IPS DF 6.9 (cell line): ENCODE measurements around the gene IFNGR2.
"Not testable (repeated sequence)": the region's sequence is repeated elsewhere in the genome, so short reads cannot be mapped to it uniquely, and the experiment has no call there.

Experiments
- DNase-seq: peaks from one replicate; pipeline ENCODE4 v3.0.0-alpha.2; 2013; ENCODE audit warnings: low read depth, low spot score
- H3K27ac ChIP-seq: one replicate; pipeline ENCODE4 v1.5.1; 2013; ENCODE audit warnings: low read length, control low read depth
- H3K27me3 ChIP-seq: 2 replicates; pipeline ENCODE4 v1.6.1; 2013; ENCODE audit warnings: mild to moderate bottlenecking, low read length; ENCODE audit not compliant: control insufficient read depth, insufficient read depth
- H3K36me3 ChIP-seq: 2 replicates; pipeline ENCODE4 v1.6.1; 2013; ENCODE audit warnings: low read length; ENCODE audit not compliant: control insufficient read depth, insufficient read depth
- H3K4me1 ChIP-seq: 2 replicates; pipeline ENCODE4 v1.6.1; 2013; ENCODE audit warnings: low read length; ENCODE audit not compliant: control insufficient read depth, insufficient read depth
- H3K4me3 ChIP-seq: 2 replicates; pipeline ENCODE4 v1.5.1; 2013; ENCODE audit warnings: mild to moderate bottlenecking, low read length
- H3K9me3 ChIP-seq: 2 replicates; pipeline ENCODE4 v1.6.1; 2013; ENCODE audit warnings: low read length, inconsistent platforms; ENCODE audit not compliant: control insufficient read depth, insufficient read depth
- WGBS: extraction: QIAGEN DNeasy Blood & Tissue Kit; methylation state at CpG from one replicate; pipeline ENCODE4 v1.1.7; 2013; ENCODE audit warnings: mixed read lengths, missing lambda C conversion rate; ENCODE audit not compliant: insufficient read length, insufficient coverage; 5-methylcytosine and 5-hydroxymethylcytosine counted together

Gene IFNGR2, protein sequence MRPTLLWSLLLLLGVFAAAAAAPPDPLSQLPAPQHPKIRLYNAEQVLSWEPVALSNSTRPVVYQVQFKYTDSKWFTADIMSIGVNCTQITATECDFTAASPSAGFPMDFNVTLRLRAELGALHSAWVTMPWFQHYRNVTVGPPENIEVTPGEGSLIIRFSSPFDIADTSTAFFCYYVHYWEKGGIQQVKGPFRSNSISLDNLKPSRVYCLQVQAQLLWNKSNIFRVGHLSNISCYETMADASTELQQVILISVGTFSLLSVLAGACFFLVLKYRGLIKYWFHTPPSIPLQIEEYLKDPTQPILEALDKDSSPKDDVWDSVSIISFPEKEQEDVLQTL

DNA sequence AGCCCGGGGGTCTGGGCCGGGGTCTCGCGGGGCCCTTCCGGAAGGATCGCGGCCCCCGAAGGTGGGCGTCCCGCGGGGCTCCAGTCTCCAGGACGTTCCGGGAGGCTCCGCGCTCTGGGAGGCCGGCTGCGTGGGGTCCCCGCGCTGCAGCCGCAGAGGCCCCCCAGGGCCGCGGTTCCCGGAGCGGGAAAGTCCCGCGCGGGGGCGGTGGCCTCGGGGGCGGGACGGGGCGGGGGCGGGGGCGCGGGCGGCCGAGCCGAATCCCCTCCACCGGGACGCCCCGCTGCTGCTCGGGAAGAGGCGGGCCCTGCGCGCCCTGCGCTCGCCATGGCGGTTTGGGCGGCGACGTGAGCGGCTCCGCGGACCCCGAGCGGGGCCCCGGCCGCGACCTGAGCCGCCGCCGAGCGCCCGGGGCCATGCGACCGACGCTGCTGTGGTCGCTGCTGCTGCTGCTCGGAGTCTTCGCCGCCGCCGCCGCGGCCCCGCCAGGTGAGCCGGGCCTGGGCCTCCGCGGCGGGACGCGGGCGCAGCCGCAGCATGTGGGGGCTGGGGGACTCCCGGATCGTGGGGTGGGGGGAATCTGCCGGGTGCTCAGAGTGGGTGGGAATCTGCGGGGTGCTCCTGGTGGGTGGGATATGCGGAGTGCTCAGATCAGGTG is at the start of gene IFNGR2:
Gene IFNGR2, plus strand, starts transcription at position 286 of the 658 bp plus-strand sequence. Its CDS starts 131 bp downstream, at position 417.
- H3K27me3 ChIP-seq = no peaks in the 10 kb centered on the region
- peak within 1 kb of the TSS; percentile 85 for H3K4me3 ChIP-seq
- H3K4me1 ChIP-seq = no peaks in the 10 kb centered on the region; the same call in none of the 2 replicates
- no peaks in the 10 kb centered on the region for H3K9me3 ChIP-seq
- no peak for DNase-seq
- no CpG with 5 or more reads among the region's 89 CpGs for WGBS
- H3K27ac ChIP-seq = no peak within 1 kb of the TSS
- no peaks in the 10 kb centered on the region for H3K36me3 ChIP-seq

DNA sequence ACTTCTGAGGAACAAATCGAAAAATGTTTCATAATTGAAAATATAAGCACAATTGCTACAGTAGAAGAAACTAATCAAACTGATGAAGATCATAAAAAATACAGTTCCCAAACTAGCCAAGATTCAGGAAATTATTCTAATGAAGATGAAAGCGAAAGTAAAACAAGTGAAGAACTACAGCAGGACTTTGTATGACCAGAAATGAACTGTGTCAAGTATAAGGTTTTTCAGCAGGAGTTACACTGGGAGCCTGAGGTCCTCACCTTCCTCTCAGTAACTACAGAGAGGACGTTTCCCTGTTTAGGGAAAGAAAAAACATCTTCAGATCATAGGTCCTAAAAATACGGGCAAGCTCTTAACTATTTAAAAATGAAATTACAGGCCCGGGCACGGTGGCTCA is 47.9 kb upstream of the IFNGR2 start:
- no peak overlapping the region for H3K4me3 ChIP-seq
- DNase-seq = no peak
- H3K4me1 ChIP-seq = no peaks in the 10 kb centered on the region
- WGBS = no CpG with 5 or more reads among the region's 6 CpGs
- no peaks in the 10 kb centered on the region for H3K9me3 ChIP-seq
- H3K36me3 ChIP-seq = peaks cover 3% of the 10 kb centered on the region; the same call in 1 of the 2 replicates
- H3K27me3 ChIP-seq = no peaks in the 10 kb centered on the region
- no peak overlapping the region for H3K27ac ChIP-seq

DNA sequence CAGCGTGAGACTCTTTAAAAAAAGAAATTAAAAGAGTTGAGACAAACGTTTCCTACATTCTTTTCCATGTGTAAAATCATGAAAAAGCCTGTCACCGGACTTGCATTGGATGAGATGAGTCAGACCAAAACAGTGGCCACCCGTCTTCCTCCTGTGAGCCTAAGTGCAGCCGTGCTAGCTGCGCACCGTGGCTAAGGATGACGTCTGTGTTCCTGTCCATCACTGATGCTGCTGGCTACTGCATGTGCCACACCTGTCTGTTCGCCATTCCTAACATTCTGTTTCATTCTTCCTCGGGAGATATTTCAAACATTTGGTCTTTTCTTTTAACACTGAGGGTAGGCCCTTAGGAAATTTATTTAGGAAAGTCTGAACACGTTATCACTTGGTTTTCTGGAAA is 47.2 kb upstream of the IFNGR2 start:
- Histone ChIP-seq H3K4me3 (no peak overlapping the region), H3K36me3 (peaks cover 3% of the 10 kb centered on the region; the same call in 1 of the 2 replicates), H3K4me1 (no peaks in the 10 kb centered on the region), H3K27me3 (no peaks in the 10 kb centered on the region), H3K27ac (no peak overlapping the region), H3K9me3 (no peaks in the 10 kb centered on the region)
- DNase-seq = no peak
- no CpG with 5 or more reads among the region's 11 CpGs for WGBS

DNA sequence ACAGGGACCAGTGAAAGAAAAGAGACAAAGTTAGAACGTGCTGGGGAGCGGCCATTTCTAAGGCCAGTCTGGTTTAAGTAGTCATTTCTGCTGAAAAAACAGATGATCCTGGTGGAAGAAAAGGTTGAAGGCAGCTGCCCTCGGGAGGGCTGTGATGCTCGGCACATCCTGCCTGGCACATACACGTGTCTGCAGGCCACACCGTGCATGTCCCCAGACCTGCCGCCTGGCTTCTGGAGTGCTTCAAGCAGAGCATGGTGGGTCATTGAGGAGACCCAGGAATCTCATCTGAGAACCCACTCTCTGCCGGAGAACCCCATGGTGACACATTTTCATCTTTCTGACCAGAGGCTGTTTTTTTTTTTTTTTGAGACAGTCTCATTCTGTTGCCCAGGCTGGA is 46.0 kb upstream of the IFNGR2 start:
- no peak for DNase-seq
- H3K4me1 ChIP-seq = peaks cover 2% of the 10 kb centered on the region; the same call in 1 of the 2 replicates
- H3K36me3 ChIP-seq = peaks cover 3% of the 10 kb centered on the region; the same call in 1 of the 2 replicates
- no CpG with 5 or more reads among the region's 8 CpGs for WGBS
- H3K27ac ChIP-seq = no peak overlapping the region
- no peaks in the 10 kb centered on the region for H3K9me3 ChIP-seq
- H3K4me3 ChIP-seq = no peak overlapping the region
- H3K27me3 ChIP-seq = no peaks in the 10 kb centered on the region

DNA sequence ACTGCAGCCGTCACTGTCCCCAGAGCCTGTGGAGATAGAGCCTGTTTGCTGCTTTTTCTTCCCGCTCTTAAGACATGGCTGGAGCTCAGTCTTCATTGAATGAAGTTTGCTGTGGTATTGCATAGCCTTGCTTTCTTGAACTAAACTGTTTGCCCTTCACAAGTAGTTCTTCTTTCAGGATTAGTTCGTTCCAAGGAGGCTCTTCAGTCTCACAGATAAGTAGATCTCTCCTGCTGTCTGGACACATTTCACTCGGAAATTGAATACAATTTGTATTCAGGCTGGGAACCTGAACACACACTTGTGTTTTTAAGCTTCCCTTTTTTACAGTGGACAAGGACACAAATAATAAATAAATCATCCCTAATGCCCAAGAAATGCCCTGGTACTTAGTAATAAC is 43.8 kb upstream of the IFNGR2 start:
- H3K27ac ChIP-seq = no peak overlapping the region
- H3K36me3 ChIP-seq = peaks cover 3% of the 10 kb centered on the region; the same call in 1 of the 2 replicates
- H3K9me3 ChIP-seq = no peaks in the 10 kb centered on the region
- H3K27me3 ChIP-seq = no peaks in the 10 kb centered on the region
- no peak for DNase-seq
- no CpG with 5 or more reads among the region's 4 CpGs for WGBS
- H3K4me3 ChIP-seq = no peak overlapping the region
- peaks cover 2% of the 10 kb centered on the region; the same call in 1 of the 2 replicates for H3K4me1 ChIP-seq

DNA sequence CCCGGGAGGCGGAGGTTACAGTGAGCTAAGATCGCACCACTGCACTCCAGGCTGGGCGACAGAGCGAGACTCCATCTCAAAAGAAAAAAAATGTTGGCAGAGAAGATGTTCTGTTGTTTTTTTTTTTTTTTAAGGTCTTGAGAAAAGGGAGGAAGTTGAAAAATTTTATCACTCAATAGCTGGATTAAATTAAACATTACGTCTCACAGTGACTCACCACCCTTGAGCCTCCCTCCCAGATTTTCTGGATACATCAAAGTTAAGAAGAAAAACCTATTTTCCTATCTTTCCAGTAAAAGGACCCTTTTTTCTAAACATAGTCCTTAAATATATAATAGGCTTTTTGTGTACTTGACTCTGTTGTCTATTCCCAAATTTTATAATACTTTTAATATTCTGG is 42.9 kb upstream of the IFNGR2 start:
- peaks cover 2% of the 10 kb centered on the region; the same call in 1 of the 2 replicates for H3K4me1 ChIP-seq
- no peak for DNase-seq
- H3K9me3 ChIP-seq = no peaks in the 10 kb centered on the region
- H3K36me3 ChIP-seq = peaks cover 3% of the 10 kb centered on the region; the same call in 1 of the 2 replicates
- H3K27ac ChIP-seq = no peak overlapping the region
- no CpG with 5 or more reads among the region's 6 CpGs for WGBS
- H3K27me3 ChIP-seq = no peaks in the 10 kb centered on the region
- H3K4me3 ChIP-seq = no peak overlapping the region

DNA sequence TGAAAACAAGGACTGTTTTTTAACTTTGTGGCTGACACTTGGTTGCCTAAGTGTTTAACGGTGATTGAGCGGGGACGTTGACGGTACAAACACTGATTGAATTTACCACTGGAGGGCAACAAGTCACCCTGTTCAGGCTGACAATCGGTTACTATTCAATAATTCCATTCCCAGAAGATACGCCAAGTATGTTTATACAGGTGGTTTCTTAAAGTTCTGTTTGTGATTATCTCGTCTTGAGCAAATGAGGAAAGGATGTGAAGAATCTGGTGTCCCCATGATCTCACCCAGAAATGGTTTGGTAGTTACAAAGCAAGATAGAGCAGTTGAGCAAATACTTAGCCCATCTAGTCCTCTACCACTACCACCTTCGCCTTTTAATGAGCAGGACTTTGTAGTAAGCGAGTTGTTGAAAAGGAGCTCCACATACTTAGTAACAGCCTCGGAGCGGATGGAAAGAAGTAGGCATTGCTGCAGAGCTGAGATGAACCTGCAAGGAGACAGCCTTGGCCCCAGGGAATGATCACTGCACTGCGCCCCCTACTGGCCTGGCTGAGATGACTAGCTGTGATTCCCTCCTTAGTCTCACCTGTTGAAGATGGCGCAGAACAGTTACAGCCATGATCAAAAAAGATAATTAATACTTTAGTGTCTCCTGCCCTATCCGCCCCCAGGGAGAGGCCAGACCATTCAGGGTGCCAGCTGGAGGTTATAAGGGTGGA is 42.2 kb upstream of the IFNGR2 start:
- peaks cover 2% of the 10 kb centered on the region; the same call in 1 of the 2 replicates for H3K4me1 ChIP-seq
- H3K27ac ChIP-seq = no peak overlapping the region
- no peak overlapping the region for H3K4me3 ChIP-seq
- WGBS = no CpG with 5 or more reads among the region's 14 CpGs
- DNase-seq = peak; percentile 78
- H3K9me3 ChIP-seq = no peaks in the 10 kb centered on the region
- no peaks in the 10 kb centered on the region for H3K27me3 ChIP-seq
- peaks cover 1% of the 10 kb centered on the region; the same call in 1 of the 2 replicates for H3K36me3 ChIP-seq

DNA sequence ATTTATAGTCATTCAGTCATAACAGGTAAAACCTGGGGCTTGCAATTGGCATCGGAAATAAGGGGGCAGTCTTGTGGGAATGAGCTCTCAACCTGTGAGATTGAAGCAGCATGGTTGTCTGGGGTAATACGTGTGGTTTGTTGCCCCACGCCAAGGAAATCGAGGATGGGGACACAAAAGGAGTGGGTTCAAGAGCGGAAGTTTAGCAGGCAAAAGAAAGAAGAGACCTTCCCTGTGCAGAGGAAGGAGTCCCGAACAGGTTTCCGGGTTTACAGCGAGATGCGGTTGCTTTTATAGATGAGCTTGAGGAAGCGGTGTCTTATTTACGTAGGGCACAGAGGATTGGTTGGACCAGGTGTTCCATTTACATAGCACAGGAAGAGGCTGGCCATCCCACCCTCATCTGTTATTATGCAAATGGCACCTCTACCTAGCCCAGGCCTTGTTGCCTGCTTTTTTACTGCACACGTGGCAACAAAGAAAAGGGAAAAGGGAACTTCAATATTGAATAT is 41.1 kb upstream of the IFNGR2 start:
- Histone ChIP-seq H3K4me3 (no peak overlapping the region), H3K9me3 (no peaks in the 10 kb centered on the region; the same call in 1 of the 2 replicates), H3K27me3 (no peaks in the 10 kb centered on the region), H3K4me1 (peaks cover 2% of the 10 kb centered on the region; the same call in 1 of the 2 replicates), H3K27ac (no peak overlapping the region), H3K36me3 (no peaks in the 10 kb centered on the region)
- WGBS = no CpG with 5 or more reads among the region's 12 CpGs
- peak; percentile 79 for DNase-seq

DNA sequence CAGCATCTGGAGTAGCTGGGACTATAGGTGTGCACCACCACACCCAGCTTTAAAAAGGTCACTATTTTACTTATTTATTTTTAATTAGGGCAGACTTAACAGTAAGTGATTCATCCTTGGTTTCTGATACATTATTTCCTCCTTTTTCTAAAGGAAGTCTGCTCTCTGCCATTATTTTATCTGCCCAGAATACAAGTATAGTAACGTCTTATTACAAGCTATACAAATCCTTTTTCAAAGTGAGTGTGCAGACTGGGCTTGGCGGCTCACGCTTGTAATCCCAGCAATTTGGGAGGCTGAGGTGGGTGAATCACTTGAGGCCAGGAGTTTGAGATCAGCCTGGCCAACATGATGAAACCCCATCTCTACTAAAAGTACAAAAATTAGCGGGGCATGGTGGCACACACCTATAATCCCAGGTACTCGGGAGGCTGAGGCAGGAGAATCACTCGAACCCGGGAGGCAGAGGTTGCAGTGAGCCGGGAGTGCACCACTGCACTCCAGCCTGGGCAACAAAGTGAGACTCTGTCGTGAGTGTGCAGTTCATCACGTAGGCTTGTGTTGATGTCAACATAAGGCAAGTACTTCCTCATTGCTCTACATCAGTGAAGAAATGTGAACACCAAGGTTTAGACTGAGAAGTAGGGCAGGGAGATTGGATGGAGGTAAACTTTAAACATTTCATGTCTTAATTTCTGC is 39.2 kb upstream of the IFNGR2 start:
- H3K4me3 ChIP-seq = not testable (repeated sequence)
- no CpG with 5 or more reads among the region's 10 CpGs for WGBS

More for the DNA sequence above, 39.2 kb upstream of the IFNGR2 start:
- H3K27me3 ChIP-seq, H3K4me1 ChIP-seq, H3K36me3 ChIP-seq, H3K9me3 ChIP-seq, H3K27ac ChIP-seq, DNase-seq: not testable (repeated sequence)
